Transverse colon (tissue), 3 donors: ENCODE data around the gene GPBAR1.

Source experiments
- CTCF ChIP-seq, 5 experiments: fragments of 200-600 bp in 3 of 5; fragments of 450-650 bp in 2 of 5; sonication (generic) in 3 of 5; IDR thresholded peaks; 1 replicate in 2 of 5; 2 replicates in 3 of 5; pipeline ENCODE4 v1.5.1; 2016 to 2017; ENCODE audit warnings: antibody characterized with exemption in 5 of 5, inconsistent platforms in 3 of 5, mild to moderate bottlenecking in 2 of 5, moderate library complexity in 1 of 5
- EP300 ChIP-seq: sonication (generic); formaldehyde crosslinking; IDR thresholded peaks from one replicate; pipeline ENCODE4 v1.6.1; 2017; ENCODE audit warnings: antibody characterized with exemption, low read depth
- POLR2A ChIP-seq: fragments of 450-650 bp; IDR thresholded peaks from one replicate; pipeline ENCODE4 v1.6.1; 2016; ENCODE audit warnings: antibody characterized with exemption, mild to moderate bottlenecking, moderate library complexity

GRCh38 chr2:218271865-218272530 lies 11.2 kb downstream of the GPBAR1 start:
- TF ChIP-seq EP300 (no peak), CTCF (IDR thresholded peaks at IDR 0.05) (no peak), POLR2A (no peak)
